Pulmonary artery endothelial cell (primary cell): ENCODE measurements around the gene HSPG2. TPM values are rescaled to one million over a fixed set of nuclear protein-coding genes. Genes with fewer than 3 reads are reported as not detected.
"Not testable (repeated sequence)": the region's sequence is repeated elsewhere in the genome, so short reads cannot be mapped to it uniquely, and the experiment has no call there.

Experiments used
- DNase-seq: peaks from one replicate; pipeline ENCODE4 v3.0.0-alpha.2; 2011; ENCODE audit warnings: low read depth, low spot score
- total RNA-seq: library from RNA; depleted of rRNA; stranded (reverse); fragments of >200 nt; gene quantifications from 2 replicates; pipeline ENCODE4 v1.2.3, GENCODE V29; 2014

The HSPG2 gene
- total RNA-seq = 841 and 1,405 TPM in 2 replicates

DNA sequence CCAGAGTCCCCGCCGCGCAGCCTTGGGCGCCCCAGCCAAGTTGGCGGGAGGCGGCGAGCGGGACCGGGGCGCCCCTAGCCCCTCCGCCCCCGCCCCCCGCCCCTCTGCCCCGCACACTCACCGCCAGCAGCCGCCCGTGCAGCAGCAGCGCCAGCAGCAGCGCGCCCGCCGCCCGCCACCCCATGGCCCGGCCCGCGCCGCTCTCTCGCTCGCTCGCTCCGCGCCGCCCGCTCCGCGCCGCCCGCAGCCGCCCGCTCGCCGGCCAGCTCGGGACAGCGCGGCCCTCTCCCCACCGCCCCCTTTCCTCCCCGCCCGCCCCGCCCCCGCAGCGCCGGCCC lies at the start of gene HSPG2:
Gene HSPG2, minus strand, starts transcription at position 277 of the 338 bp plus-strand sequence. Its CDS starts 93 bp downstream, at position 184.
- no peak for DNase-seq

DNA sequence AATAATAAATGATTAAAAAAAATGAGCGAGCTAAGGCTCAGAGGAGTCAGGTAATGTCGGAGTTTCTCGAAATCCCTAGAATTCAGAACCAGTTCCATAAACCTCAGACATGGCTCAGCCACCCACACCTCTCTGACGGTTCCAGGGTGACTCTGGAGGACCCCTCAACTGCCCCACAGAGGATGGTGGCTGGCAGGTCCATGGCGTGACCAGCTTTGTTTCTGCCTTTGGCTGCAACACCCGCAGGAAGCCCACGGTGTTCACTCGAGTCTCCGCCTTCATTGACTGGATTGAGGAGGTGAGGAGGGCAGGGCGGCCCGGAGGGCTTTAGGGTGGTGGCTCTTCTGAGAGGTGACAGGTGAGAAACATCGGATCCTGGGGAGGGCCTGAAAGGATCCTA lies 49.3 kb upstream of the HSPG2 start:
- DNase-seq = not testable (repeated sequence)

DNA sequence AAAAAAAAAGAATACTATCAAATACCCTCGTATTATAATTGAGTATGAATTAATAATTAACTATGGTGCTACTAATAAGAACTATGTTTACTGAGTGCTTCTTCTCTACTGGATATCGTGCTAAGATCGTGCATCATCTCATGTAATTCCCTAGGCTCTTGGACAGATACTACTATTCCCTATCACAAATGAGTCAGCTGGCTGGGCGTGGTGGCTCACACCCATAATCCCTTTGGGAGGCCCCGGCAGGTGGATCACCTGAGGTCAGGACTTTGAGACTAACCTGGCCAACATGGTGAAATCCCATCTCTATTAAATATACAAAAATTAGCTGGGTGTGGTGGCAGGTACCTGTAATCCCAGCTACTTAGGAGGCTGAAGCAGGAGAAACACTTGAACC lies 48.8 kb upstream of the HSPG2 start:
- DNase-seq = not testable (repeated sequence)

DNA sequence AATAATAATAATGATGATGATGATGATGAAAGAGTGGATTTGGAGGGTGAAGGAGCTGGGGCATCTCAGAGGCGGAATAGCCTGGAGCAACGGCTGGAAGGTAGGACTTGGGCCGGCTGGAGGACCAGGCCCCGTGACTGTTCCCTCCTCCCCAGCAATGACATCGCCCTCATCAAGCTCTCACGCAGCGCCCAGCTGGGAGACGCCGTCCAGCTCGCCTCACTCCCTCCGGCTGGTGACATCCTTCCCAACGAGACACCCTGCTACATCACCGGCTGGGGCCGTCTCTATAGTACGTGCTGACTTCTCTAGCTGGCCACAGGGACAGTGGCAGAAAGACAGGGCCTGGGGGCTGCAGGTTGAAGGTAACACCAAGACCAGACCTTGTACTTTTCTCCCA lies 46.4 kb upstream of the HSPG2 start:
- DNase-seq = not testable (repeated sequence)

DNA sequence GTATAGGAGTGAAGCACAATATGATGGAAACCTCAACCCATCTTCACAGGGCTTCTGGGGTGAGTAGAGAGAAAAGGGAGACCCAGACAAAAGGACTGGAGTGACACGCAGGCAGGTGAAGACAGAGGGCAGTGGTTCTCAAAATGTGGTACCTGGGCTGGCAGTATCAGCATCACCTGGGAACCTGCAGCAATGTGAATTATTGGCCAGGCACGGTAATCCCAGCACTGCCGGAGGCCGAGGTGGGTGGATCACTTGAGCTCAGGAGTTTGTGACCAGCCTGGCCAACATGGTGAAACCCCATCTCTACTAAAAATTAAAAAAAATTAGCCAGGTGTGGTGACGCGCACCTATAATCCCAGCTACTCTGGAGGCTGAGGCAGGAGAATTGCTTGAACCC lies 45.0 kb upstream of the HSPG2 start:
- not testable (repeated sequence) for DNase-seq

DNA sequence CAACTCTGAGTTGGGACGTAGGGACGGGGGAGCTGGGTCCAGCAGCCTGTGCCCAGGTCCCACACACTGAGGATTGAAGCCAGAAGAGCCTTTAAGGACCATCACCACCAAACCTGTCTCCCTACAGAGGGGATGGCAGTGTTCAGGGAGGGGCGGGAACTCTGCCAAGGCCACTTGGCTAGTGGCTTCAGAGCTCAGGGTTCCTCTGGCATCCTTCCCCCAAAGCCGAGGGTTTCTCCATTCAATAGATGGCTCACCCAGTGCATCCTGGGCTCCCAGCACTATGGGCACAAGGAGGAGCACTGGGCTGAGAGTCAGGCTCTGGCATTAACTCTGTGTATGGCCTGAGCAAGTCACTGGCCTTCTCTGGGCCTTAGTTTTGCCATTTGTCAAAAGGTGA lies 44.1 kb upstream of the HSPG2 start:
- not testable (repeated sequence) for DNase-seq

DNA sequence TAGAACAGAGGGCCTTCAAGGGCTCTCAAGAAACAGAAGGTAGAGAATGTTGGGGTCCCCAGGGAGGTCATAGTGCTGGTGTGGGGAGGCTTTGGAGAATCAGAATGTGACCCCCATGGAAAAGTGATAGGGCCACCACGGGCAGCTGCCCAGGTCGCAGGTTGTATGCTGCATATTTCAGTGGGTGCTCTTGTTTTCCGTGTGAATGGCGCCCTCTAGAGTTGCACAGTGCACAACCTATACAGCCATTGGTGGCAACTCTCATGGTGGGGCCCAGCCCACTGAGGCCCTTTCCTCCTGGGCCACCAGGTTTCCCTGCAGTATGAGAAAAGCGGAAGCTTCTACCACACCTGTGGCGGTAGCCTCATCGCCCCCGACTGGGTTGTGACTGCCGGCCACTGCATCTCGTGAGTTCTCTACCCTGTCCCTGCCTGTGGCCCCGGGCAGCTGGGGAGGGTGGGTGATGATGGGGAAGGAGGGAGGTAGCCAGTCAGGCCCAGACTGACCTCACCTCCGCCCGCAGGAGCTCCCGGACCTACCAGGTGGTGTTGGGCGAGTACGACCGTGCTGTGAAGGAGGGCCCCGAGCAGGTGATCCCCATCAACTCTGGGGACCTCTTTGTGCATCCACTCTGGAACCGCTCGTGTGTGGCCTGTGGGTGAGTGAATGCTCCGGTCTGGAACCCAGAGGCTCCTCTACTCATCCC lies 43.6 kb upstream of the HSPG2 start:
- DNase-seq = not testable (repeated sequence)

DNA sequence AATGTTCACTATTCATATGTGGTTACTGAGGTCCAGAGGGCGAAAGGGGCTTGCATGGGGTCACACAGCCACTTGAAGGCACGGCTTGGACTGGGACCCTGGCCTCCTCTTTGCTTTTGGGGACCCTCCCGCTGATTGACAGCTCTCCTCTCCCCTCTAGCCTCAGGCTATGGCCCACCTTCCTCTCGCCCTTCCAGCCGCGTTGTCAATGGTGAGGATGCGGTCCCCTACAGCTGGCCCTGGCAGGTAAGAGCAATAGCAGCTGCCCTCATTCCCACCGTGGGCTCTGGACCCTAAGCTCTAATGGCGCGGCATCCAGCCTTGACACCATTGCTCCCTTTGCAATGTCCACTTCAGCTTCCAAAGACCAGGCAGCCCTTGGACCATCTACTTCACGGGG lies 41.1 kb upstream of the HSPG2 start:
- DNase-seq = not testable (repeated sequence)

DNA sequence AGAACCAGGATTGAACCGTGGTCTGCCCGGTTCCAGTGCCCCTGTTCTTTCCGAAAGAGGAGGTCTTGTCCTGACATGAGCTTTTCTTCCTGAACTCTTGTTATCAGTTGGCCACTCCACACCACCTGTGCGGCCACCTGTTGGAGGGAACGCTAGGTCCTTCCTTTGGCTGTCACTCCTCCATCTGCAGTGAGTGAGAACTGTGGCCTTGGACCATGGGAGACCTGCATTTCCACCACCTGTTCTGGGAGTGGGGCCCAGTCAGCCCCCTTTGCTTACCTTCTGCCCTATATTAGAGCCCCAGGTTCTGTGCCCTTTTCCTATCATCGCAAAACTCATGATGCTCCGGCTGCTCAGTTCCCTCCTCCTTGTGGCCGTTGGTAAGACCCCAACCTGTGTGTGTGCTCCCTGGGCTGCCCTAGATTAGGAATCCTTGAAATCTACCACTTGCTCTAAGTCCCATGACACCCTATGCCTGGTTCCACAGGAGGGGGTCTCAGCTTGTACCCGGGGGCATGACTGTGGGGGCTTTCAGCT lies 39.7 kb upstream of the HSPG2 start, which contains the start of gene CELA3B:
Gene CELA3B, plus strand, starts transcription at position 320 of the 537 bp plus-strand sequence. Its CDS starts 18 bp downstream, at position 338.
- not testable (repeated sequence) for DNase-seq

DNA sequence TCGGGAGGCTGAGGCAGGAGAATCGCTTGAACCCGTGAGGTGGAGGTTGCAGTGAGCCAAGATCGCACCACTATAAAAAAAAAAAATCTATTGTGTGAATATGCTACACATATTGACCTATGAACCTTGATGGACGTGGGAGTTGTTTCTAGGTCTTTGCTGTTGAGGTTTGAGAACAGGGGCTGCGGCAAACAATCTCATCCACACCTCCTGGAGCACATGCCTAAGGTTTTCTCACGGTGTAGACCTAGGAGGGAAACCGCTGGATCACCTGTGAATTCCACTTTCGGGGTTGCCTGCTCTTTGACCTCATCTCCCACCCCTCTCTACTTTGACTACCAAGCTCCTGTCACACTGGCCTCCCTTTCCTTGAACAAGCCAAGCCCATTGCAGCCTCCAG lies 38.2 kb upstream of the HSPG2 start:
- DNase-seq = not testable (repeated sequence)

DNA sequence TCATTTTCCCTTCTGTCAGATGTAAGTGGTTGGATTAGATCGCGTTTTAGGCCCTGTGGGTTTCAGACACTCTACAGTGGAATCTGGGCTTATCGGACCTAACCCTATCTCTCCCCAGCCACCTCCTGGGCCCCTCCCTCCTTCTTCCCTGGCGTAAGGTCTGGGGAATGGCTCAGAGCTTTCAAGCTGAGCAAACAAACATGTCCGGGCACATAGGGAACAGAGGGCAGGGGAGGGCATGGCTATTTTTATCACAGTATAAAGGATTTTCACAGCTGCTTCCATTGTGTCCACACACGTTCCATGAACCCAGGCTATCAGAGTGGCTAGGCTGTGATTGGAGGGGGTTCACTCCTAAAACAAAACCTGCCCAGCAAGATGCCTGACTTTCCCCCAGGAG lies 37.6 kb upstream of the HSPG2 start:
- peak; percentile 87 for DNase-seq

DNA sequence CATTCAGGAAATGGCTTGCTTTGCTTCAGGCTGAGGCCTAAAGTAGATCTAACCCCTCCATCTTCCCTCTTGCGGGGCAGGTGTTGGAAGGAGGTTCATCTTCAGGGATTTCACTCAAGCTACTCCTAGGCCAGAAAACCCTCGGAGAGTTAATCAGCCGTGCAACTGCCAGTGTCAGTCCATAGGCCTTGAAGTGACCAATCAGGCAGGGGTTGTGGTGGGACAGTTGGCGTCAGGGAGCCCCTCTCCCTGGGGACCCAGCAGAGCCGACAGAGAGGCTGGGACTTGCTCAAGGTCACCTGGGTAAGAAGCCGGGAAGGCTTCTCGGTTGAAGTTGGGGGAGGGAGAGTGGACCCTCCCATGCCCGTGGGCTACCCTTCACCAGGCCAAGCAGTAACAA lies 36.8 kb upstream of the HSPG2 start:
- DNase-seq = not testable (repeated sequence)

DNA sequence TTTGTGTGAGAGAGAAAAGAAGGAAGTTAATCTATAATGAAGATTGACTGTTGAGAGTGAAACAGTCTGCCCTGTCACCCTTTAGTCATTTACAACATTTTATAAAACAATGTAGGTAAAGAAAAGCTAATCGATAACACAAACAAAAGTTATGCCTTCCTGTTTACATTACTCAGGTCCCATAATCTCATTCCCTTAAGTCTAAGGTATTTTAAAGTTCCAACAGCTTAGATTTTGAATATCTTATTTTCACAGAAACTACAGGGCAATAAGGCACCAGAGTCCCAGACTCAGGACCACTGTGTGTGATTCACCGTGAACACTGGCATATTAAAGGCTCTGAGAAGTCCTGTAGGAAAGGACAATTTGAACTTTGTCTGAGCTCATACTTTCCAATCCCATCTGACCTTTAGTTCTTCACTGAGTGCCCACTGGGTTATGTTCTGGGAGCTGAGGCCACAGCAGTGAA lies 35.9 kb upstream of the HSPG2 start:
- not testable (repeated sequence) for DNase-seq

DNA sequence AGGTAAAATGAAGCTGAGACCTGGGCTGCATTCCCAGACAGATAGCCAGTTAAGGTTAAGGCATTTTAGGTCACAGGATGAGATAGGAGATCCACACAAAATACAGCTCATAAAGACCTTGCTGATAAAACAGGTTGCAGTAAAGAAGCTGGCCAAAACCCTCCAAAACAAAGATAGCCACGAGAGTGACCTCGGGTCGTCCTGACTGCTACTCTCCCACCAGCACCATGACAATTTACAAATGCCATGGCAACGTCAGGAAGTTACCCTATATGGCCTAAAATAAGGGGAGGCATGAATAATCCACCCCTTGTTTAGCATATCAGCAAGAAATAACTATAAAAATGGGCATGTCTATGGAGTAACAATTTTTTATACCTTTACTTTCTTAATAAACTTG lies 33.4 kb upstream of the HSPG2 start:
- not testable (repeated sequence) for DNase-seq

DNA sequence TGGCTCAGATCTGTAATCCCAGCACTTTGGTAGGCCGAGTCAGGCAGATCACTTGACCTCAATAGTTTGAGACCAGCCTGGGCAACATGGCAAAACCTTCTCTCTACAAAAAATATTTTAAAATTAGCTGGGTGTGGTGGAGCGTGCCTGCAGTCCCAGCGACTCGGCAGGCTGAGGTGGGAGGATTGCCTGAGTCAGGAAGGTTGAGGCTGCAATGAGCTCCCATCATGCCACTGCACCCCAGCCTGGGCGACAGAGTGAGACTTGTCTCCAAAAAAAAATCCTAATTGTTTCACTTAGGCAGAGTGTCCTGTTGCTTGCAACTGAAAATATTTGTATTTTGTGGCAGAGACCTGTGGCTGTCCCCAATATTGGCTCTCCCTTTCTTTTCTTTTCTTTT lies 32.0 kb upstream of the HSPG2 start:
- DNase-seq = not testable (repeated sequence)

DNA sequence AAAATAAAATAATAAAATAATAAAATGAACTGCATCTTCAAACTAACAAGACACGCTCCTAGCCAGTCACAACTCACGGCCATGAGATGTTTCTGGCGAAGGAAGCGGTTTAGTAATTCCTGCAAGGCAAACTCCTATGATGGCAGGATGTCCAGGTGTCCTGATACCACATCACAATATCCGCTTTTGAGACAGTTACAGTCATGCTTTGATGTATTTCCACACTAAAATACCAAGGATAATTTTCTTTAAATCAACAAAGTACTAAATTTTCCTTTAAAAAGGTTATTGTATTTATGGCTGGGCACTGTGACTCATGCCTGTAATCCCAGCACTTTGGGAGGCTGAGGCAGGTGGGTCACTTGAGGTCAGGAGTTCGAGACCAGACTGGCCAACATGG lies 30.1 kb upstream of the HSPG2 start:
- DNase-seq = not testable (repeated sequence)

DNA sequence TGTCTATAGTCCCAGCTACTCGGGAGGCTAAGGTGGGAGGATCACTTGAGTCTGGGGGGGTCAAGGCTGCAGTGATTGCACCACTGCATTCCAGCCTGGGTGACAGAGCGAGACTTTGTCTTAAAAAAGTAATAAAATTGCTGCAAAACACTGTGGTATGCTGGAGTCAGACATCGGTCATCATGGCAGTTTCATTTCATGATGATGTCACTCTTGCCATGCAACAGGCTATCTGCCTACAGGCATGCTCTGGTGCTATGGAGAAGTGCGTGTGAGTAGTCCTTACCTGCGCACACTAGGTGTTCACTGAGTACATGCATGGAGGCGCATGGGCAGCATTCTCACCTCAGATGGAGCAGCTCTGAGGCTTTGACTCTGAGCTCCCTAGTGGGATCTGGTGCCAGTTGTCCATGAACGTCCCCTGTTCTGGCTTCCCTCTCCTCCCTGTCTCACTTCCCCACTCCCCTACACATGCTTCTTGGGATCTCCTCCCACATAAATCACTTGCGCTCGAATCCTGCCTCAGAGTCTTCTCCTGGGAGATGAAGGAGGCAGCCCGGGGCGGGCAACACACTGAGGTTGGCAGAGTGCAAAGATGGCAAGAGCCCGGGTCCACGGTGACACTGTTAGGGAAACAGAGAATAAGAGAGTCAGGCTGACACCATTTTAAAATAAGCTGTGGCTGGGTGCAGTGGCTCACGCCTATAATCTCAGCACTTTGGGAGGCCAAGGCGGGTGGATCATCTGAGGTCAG lies 29.3 kb upstream of the HSPG2 start:
- no peak for DNase-seq

DNA sequence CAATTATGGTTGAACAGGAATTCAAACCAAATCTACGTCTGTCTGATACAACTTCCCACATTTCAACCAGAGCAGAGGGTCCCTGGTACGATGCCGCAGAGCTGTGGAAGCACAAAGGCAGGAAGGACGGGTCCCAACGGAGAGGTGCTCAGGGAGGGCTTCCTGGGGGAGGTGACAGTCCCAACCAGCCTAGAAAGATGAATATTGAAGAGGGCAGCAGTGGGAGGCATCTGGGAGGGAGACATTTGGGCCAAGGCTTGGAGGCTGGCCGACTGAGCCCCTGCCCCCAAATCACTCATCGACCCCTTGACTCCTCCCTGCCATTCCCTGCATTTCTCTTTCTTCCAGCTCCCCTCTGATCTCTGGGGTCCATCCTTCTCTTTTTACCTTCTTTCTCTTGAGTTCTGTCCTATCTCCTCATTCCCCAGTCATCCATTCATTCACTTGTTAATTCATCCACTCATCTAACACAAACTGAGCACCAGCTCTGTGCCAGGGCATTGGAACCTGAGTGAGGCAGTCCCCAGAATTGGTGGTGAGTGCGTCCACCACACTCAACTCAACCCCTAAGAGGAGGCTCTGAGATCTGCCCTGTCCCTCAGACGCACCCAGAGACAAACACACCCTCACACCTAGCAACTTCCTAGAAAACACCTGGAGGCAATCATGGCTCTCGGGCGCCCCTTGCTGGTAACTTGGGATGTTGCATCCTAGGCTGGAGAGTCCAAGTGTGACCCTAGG lies 26.5 kb upstream of the HSPG2 start:
- no peak for DNase-seq

DNA sequence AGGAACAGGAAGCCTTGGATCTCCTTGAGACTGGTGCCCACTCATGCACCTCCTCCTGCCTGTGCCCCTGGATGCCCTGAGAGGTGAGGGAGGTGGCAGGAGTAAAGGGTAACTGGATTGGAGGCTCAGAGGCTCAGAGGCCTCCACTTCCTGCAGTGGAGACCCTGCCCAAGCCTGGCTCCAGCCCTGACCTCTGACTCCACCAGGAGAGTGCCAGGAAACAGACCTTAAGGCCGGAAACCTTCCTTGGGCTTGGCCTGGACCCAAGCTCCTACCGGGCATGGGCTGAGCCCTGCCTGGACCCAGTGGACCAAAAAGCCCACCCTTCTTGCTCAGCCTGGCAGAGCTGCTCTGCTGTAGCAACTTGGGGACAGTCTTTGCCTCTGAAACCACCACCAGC lies 24.7 kb upstream of the HSPG2 start:
- DNase-seq = no peak

DNA sequence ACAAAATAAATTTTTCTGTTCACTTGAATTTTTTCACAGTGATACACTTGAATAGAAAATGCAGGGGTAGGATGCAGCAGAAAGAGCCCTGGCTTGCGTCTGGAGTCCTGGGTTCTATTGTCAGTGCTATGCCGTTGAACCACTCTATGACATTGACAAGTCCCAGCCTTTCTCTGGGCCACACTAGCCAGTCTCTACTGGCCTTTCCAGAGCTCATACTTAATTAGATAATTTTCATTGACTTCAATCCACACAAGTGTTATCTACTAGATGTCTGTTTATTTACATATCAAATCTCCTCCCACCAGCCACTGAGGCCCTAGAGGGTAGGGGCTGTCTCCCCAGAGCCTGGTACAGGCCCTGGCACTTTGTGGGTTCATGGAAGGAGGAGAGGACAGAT lies 24.2 kb upstream of the HSPG2 start:
- no peak for DNase-seq

DNA sequence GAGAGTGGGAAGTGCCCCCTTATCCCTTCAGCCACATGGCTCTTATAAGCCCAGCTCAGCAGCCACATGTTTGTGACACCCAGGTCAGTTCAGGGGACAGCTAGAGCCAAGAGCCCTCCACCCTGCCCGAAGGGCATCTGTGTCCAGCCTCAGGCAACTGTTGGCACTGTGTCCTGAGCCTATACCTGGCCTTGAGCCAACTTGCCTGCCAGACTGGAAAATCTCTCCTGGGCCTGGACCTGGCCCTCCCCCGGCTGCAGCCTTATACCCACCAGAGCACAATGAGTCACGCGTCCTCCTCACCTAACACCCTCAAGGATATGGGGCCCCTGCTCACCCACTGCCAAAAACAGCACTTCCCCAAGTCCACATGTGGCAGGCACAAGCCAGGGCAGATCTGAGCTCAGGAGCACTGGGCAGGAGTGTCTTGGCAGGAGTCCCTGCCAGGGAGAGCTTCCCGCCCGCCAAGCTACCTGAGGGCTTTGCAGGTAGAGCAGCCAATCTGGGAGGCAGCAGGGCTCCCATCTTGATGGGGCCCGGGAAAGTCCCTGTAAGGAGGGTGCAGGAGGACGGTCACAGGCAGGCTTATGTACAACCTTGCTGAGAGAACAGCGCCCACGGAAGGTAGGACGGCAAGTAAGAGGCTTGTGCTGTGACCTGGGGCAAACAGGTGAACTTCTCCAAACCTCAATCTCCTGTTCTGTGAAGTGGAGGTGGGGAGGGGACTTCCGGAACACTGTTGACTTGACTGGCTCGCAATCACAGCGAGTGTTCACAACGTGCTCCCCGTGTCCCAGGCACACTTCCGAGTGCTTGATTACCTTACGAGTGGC lies 19.8 kb upstream of the HSPG2 start:
- no peak for DNase-seq
